ENCODE data around the gene MSI1.

MSI1 gene

DNA sequence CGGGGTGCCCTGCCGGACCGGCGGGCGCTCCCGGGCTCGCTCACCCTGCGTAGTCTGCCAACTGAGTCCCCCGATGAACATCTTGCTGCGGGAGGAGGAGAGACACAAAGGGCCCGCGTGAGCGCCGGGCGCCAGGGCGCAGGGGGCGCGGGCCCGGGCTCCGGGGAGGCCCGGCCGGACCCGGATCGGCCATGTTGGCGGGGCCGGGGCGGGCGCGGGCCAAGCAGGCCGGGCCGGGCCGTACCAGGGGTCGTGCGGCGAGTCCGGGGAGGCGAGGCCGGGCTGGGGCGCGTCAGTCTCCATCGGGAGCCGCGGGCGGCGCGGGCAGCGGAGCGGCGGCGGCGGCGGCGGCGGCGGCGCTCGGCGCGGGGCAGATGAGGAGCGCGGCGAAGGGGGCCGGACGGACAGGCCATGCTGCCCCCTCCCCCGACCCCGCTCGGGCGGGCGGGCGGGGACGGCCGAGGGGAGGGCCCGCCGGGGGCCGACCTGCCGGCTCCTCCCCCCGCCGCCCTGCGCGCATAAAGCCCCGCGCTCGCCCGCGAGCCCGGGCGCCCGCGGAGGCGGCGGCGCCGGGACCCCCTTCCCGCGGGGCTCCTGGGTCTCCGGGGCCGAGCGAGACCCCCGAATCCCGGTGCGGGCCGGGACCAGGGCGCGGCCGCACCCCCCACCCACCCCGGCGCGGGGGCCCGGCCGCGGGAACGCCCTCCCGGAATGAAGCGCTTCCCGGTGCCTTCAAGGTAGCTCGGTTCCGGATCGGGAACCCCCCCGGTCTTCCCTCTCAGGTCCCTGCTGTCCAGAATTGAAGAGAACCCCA is at the start of gene MSI1:
Gene MSI1 (minus strand): TSS at position 376 of the 814 bp plus-strand sequence. CDS start 73 bp downstream, at position 303.
- DNase-seq, result no peak

DNA sequence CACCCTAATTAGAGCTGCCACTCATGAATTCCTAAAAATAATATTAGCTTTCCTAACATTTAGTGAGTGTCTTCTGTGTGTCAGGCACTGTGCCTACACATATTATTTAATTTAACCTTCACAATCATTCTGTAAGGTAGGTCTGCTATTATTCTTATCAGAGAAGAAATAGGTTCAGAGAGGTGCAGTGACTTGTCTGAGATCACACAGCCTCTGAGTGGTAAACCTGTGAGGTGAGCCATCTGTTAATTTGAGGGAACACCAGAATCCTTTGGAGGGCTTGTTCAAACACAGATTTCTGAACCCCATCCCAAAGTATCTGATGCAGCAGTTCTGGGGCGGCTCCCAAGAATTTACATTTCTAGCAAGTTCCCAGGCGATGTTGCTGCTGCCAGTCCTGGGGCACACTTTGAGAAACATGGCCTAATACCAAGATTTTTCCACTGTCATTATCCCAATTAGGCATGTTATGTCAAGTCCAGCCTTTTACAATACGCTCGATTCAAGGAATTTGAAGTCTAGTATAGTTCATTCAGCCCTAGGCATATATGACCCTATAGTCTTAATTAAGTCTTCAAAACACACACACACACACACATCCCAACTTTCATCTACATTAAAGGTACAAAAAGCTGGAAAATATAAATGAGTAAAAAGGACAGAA is 49.1 kb upstream of the MSI1 start:
- DNase-seq, result no peak

GRCh38 chr12:120416490-120417216 is 47.7 kb upstream of the MSI1 start:
- DNase-seq, result no peak

DNA sequence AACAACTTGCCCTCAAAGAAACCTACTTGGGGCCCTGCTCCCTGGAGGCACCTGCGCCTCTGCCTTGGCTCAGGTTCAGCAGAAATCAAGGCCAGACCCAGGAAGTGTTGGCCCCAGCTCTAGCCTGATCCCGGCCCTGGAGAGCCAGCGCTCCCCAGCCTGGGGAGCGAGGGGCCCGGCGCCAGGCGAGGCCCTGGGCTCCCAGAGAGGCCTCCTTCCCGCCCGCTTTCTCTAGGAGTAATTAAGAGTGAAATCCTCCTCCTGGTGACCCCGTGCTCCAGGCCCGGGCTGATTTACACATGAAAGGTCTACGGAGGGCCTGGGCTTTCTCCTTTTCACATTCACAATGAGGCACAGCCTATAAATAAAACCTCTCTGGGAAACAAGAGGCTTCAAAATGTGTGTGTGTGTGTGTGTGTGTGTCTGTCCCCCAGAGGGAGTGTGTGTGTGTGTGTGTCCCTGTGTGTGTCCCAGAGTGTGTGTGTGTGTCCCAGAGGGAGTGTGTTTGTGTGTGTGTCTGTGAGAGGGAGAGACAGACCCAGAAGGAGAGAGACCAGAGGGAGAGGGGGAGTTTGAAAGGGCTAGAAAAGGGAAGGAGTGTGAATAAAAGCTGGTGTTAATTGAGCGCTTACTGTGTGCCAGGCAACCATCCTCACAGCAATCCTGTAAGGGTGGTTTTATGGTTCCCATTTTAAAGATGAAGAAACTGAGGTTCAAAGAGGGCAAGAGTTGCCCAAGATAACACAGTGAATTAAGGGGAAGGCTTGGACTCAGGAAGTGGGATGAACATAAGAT is 45.1 kb upstream of the MSI1 start:
- peak; percentile 9 for DNase-seq

DNA sequence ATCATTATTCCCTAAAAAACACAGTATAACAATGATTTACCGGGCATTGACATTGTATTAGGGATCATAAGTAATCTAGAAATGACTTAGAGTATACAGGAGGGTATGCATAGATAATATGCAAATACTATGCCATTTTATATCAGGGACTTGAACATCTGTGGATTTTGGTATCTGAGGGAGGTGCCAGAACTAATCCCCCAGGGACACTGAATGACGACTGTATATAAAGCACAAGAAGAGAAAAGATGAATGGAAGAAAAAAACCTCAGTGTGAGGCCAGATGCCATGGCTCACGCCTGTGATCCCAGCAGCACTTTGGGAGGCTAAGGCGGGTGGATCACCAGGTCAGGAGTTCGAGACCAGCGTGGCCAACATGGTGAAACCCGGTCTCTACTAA is 43.5 kb upstream of the MSI1 start:
- no peak for DNase-seq

DNA sequence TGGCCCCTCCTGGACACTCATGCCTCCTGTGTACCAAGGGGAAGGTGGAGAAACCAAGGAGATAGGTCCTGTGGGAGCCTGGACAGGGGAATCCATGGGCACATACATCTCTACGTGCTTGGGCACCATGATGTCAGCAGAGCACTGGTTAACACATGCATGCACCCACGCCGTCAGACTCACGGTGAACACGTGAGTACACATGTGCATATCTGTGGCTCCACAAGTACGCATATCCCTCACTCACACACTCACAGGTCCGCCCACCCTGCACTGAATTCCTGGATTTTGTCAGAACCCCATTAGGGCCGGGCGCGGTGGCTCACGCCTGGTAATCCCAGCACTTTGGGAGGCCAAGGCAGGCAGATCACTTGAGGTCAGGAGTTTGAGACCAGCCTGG is 39.8 kb upstream of the MSI1 start:
- no peak for DNase-seq

- no peak for DNase-seq
Observed at GRCh38 chr12:120406553-120406952, 37.6 kb upstream of the MSI1 start.

DNA sequence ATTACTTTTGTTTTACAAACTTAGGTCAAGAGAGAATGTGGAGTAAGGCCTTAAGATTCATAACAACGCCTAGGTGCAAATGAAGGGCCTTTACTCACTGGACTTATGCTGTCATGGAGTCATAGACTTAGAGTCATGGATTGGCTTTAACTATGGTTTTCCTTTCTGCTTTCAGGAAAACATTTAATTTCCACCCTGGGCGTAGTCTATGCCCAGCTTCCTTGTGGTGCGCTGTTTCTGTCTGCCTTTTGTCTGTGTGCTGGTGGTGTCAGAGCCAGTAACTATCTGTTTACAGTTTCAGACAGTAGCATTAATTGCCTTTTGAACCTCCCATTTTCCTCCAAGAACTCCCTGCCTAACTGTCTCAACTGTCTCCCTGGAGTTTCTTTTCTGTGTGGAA is 37.1 kb upstream of the MSI1 start:
- DNase-seq, result no peak

GRCh38 chr12:120404271-120404670 is 35.3 kb upstream of the MSI1 start:
- no peak for DNase-seq

DNA sequence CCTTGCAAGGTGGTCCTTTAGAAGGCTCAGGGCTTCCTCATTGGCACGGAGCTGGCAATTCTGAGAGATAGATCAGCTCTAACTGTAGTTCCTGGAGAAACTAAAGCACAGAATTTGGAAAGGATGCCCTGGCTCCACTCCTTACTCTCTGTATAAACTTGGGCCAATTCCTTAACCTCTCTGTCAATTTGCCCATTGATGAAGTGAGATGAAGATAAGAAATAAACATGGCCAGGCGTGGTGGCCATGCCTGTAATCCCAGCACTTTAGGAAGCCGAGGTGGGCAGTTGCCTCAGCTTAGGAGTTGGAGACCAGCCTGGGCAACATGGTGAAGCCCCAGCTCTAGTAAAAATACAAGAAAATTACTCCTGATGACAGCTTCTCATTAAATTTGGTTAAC is 34.9 kb upstream of the MSI1 start:
- no peak for DNase-seq

DNA sequence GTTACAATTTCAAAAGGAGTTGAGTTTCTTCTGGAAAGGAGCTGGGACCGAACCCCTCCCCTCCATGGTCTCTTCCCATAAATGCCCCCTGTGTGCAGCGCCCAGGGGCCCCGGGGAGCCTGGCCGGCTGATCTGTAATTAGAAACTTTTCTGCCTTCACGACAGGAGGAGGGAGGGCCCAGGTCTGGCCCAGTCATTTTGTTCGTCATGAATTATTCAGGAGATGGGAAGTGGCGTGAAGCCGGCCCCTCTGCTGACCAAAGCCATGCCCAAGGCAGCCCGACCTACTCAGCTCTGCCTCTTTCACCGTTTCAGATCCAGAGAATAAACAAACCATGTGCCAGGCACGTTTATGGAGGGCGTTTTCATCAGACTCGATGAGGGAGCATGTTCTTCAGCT is 33.3 kb upstream of the MSI1 start:
- no peak for DNase-seq

DNA sequence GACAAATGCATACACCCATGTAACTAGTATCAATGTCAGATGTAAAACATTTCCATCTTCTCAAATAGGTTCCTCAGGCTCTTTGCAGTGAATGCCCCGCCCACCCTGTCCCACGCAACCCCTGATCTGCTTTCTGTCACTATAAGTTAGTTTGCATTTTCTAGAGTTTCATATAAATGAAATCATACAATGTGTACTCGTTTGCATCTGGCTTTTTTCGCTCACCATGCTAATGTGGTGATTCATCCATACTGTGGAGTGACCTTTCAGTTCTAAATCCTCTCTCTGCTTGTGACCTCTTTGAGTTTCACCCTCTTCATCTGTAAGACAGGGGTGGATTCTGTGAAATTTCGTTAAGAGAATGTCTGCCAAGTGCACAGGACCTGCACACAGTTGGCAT is 30.6 kb upstream of the MSI1 start:
- no peak for DNase-seq

GRCh38 chr12:120397824-120398540 is 29.0 kb upstream of the MSI1 start:
- no peak for DNase-seq

GRCh38 chr12:120394483-120395367 is 25.8 kb upstream of the MSI1 start:
- DNase-seq, result peak; percentile 5

DNA sequence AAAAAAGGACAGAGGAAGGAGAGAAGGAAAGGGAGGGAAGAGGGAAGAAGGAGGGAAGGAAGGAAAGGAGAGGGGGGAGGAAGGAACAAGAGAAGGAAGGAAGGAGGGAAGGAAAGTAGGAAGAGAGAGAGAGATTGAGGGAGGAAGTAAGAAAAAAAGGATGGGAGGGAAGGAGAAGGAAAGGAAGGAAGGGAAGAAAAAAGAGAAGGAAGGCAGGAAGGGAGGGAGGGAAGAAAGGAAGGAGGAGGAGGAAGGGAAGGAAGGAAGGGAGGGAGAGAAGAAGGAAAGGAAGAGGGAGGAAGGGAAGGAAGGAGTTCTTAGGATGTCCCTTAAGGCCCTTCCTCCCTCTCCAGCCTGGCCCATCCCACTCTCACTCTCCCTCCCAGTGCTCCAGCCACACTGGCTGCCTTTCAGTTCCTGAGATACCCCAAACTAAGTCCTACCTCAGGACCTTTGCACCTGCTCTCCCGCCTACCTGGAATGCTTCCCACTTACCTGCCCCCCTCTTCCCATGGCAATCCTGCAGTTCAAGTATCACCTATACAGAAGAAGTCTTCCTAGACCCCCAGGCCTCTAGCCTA is 21.7 kb upstream of the MSI1 start:
- no peak for DNase-seq

- peak; percentile 37 for DNase-seq
Observed at GRCh38 chr12:120388691-120389481, 19.9 kb upstream of the MSI1 start.

DNA sequence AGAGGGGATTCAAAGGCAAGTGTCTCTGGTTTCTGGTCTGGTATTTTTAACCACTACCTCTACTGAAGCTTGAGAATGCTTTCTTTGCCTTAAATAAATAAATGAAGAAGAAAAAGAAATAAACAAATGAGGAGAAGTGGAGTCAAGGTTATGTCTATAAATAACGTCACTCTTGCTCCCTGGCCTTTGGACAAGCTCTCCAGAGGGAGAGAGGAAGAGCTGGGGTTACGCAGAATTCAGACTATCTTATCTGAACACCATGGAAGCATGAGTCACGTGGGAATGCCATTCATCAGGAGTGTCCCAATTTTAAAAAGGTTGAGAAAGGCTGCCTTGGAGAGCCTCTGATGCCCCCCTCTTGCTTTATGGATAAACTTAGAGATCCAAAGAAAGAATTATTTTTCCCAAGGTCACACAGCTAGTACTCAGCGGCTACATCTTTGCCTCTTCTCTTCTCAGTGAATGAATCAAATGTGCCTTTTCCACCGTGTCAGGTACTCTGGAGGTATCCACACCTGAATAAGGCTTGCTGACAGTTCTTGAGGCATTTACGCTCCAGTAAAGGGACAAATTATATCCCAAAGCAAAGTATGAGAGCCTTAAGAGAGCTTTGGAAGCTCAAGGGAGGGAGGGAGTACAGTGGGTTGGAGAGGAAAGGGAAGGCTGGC is 12.9 kb upstream of the MSI1 start:
- no peak for DNase-seq

DNA sequence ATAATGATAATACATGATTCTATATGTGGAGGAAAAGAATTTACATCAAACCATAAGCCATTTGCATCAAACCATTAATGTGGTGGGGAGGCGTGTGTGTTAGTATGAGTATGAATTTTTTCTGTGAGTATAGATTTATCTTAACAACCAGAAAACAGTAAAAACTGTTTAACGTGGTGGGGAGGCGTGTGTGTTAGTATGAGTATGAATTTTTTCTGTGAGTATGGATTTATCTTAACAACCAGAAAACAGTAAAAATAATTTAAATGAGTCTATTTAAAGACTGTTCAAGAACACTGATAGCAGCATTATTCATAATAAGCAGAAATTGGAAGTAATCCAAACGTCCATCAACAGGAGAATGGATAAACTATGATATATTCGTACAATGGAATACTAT is 9.1 kb upstream of the MSI1 start:
- no peak for DNase-seq

- DNase-seq, result no peak
Observed at GRCh38 chr12:120377611-120378010, 8.6 kb upstream of the MSI1 start.
